ENCODE data around the gene HMBS.

DNA sequence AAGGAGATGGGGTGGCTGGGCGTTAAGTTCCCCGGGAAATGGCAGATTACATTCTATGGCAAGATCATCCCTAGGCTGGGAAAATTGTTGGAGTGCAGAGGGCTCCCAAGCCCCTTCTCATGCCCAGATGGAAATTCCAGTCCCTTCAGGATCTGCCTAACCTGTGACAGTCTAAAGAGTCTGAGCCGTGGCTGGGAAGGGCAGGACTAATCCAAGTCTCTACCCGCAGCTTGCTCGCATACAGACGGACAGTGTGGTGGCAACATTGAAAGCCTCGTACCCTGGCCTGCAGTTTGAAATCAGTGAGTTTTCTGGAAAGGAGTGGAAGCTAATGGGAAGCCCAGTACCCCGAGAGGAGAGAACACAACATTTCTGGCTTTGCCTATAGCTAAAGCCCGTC is 3.7 kb downstream of the HMBS start:
- TF ChIP-seq CTCF (IDR thresholded peaks at IDR 0.05) (no peak), POLR2A (IDR thresholded peaks at IDR 0.05) (no peak)
